Mesenteric fat pad (tissue), 1 donor: ENCODE results near the gene FYN. TPM values are rescaled to one million over a fixed set of nuclear protein-coding genes. Genes with fewer than 3 reads are reported as not detected.

Source experiments
- DNase-seq: peaks from one replicate; pipeline ENCODE4 v3.0.0-alpha.2; 2020; ENCODE audit warnings: low spot score
- total RNA-seq: library from RNA; stranded (reverse); fragmentation: NEBNext Ultra II Directional; extraction: Animal tissue kit (Norgen Biotek cat#: 25700); gene quantifications from one replicate; pipeline ENCODE4 v1.2.1, GENCODE V29; 2021
- donor health status: DM: yes; HTN: yes; CAD: no.

The FYN gene
- total RNA-seq, 1 donor from 2014 or later = 183 TPM

GRCh38 chr6:111753573-111753972, 119.7 kb downstream of the FYN start:
- no peak for DNase-seq

- no peak for DNase-seq
These were observed 120.8 kb downstream of the FYN start for GRCh38 chr6:111752476-111752875.

- DNase-seq = no peak
These were observed 122.2 kb downstream of the FYN start for GRCh38 chr6:111750753-111751673.

GRCh38 chr6:111750153-111750552, 123.1 kb downstream of the FYN start:
- DNase-seq = no peak

GRCh38 chr6:111748231-111748647, 125.0 kb downstream of the FYN start:
- DNase-seq = no peak

GRCh38 chr6:111747829-111748228, 125.4 kb downstream of the FYN start:
- DNase-seq = no peak

- no peak for DNase-seq
These were observed 125.9 kb downstream of the FYN start for GRCh38 chr6:111747396-111747795.

GRCh38 chr6:111746983-111747382, 126.3 kb downstream of the FYN start:
- no peak for DNase-seq

- DNase-seq = no peak
These were observed 127.6 kb downstream of the FYN start for GRCh38 chr6:111745636-111746035.

GRCh38 chr6:111745186-111745585, 128.1 kb downstream of the FYN start:
- DNase-seq = no peak

- no peak for DNase-seq
These were observed 129.2 kb downstream of the FYN start for GRCh38 chr6:111743862-111744692.

- no peak for DNase-seq
These were observed 129.9 kb downstream of the FYN start for GRCh38 chr6:111743360-111743759.

- DNase-seq = no peak
These were observed 131.9 kb downstream of the FYN start for GRCh38 chr6:111741177-111741952.

- DNase-seq = no peak
These were observed 132.7 kb downstream of the FYN start for GRCh38 chr6:111740506-111740905.

- no peak for DNase-seq
These were observed 134.0 kb downstream of the FYN start for GRCh38 chr6:111739257-111739696.

GRCh38 chr6:111738631-111739030, 134.6 kb downstream of the FYN start:
- no peak for DNase-seq

- DNase-seq = no peak
These were observed 135.1 kb downstream of the FYN start for GRCh38 chr6:111738156-111738555.

GRCh38 chr6:111737065-111737521, 136.2 kb downstream of the FYN start:
- DNase-seq = no peak

GRCh38 chr6:111736005-111736608, 137.1 kb downstream of the FYN start:
- no peak for DNase-seq
